GM21367 (cell line): ENCODE data around the gene GYPB.
"Not testable (repeated sequence)": the region's sequence is repeated elsewhere in the genome, so short reads cannot be mapped to it uniquely, and the experiment has no call there.

Experiments used
- ATAC-seq: cut with Tn5 transposase; IDR thresholded peaks from one replicate; pipeline ENCODE4 v1.9.1; 2021; ENCODE audit not compliant: unreplicated experiment

Gene GYPB

DNA sequence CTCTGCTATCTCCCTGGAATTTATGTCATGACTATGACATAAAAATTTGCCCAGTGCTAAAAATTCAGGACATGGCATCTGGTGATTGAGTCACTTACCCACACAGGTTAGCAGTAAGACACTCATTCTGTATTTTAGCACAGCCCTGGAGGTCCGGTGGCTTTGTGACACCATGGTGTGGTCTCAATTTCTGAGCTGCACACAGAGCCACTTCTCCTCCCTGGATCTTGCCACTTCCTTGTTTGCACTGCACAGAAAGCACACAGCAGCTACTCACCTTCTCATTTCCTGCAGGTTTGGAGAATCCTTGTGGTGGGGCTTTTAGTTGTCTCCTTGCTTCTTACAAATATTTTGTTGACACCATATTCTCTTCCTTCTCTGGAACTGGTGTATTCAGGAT, 69.0 kb downstream of the GYPB start:
- ATAC-seq = not testable (repeated sequence)

DNA sequence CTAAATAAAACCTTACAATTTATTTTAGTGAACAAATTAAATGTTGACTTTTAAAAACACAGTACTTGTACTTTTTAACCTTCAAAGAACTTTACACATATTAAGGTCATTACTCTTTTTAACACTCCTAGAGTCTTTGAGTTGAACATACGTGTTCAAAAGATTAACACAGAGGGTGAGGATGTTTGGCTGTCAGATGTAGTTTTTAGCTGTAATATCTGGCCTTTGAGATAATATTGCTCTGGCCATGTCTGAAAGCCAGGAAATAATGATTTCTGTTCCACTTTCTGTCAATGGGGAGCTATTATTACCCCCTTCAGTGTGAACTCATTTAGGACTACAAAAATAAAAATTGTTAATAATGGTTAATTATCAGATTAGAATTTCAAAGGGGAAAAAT, 71.7 kb downstream of the GYPB start:
- ATAC-seq = not testable (repeated sequence)
